Upper lobe of left lung (tissue), 6 donors: ENCODE measurements around the gene C5orf47. TPM values are rescaled to one million over a fixed set of nuclear protein-coding genes. Genes with fewer than 3 reads are reported as not detected.

Experiments used
- ATAC-seq, 2 donors: fragments of 200-7000 bp; cut with Tn5 transposase; one replicate each; pipeline ENCODE4 v1.9.1; 2022; ENCODE audit warnings: mild to moderate bottlenecking in 2 of 2, moderate library complexity in 2 of 2; ENCODE audit not compliant: low FRiP score in 2 of 2
- DNase-seq, 2 donors: peaks; one replicate each; pipeline ENCODE4 v3.0.0-alpha.2; 2019 to 2020
- H3K27ac ChIP-seq, 4 donors: fragments of 200-600 bp; sonication (generic); one replicate each; pipeline ENCODE4 v1.5.1; 2016 to 2019
- H3K27me3 ChIP-seq, 4 donors: fragments of 200-600 bp; sonication (generic); one replicate each; pipeline ENCODE4 v1.5.1; 2017 to 2019
- H3K36me3 ChIP-seq, 4 donors: fragments of 200-600 bp; sonication (generic); one replicate each; pipeline ENCODE4 v1.5.1; 2016 to 2019
- H3K4me1 ChIP-seq, 4 donors: fragments of 200-600 bp; sonication (generic); one replicate each; pipeline ENCODE4 v1.5.1; 2018 to 2019
- H3K4me3 ChIP-seq, 4 donors: fragments of 200-600 bp; sonication (generic); one replicate each; pipeline ENCODE4 v1.5.1; 2017 to 2019; ENCODE audit warnings: mild to moderate bottlenecking in 2 of 4, moderate library complexity in 1 of 4
- H3K9me3 ChIP-seq, 4 donors: fragments of 200-600 bp; sonication (generic); one replicate each; pipeline ENCODE4 v1.5.1; 2018 to 2019
- CTCF ChIP-seq, 6 experiments: fragments of 450-650 bp in 4 of 6; fragments of 200-600 bp in 2 of 6; sonication (generic) in 2 of 6; IDR thresholded peaks; one replicate each; pipeline ENCODE4 v1.5.1; 2016 to 2019; ENCODE audit warnings: antibody characterized with exemption in 6 of 6
- EP300 ChIP-seq, 4 donors: sonication (generic); formaldehyde crosslinking; IDR thresholded peaks; one replicate each; pipeline ENCODE4 v1.5.1; 2017; ENCODE audit warnings: antibody characterized with exemption in 4 of 4, control low read depth in 2 of 4
- POLR2A ChIP-seq, 4 donors: fragments of 450-650 bp; IDR thresholded peaks; one replicate each; pipeline ENCODE4 v1.5.1; 2016 to 2017; ENCODE audit warnings: antibody characterized with exemption in 4 of 4, mild to moderate bottlenecking in 2 of 4
- POLR2AphosphoS5 ChIP-seq, 2 donors: sonication (generic); formaldehyde crosslinking; IDR thresholded peaks; one replicate each; pipeline ENCODE4 v1.5.1; 2017; ENCODE audit warnings: antibody characterized with exemption in 2 of 2
- WGBS, 2 donors: methylation state at CpG; one replicate each; pipeline ENCODE4 v1.1.5; 2017 to 2018; 5-methylcytosine and 5-hydroxymethylcytosine counted together
- total RNA-seq, 6 donors: library from RNA; depleted of rRNA in 4 of 6; stranded (reverse); fragments of >200 nt in 4 of 6; gene quantifications; one replicate each; pipeline versions ENCODE4 v1.1.0 to v1.2.1, GENCODE V29; 2016 to 2021
- donor health status: DM: no; HTN: no; CAD: no; lungs with moderate emphysema.
- donor health status: DM: no; HTN: yes; CAD: no; lungs with severe emphysema.

The C5orf47 gene
- total RNA-seq, 6 donors from 2014 or later: not detected

- Histone ChIP-seq H3K36me3 (no peaks in the 10 kb centered on the region), H3K4me1 (peaks cover 9 to 15% (median 14%) of the 10 kb centered on the region in 4 donors), H3K4me3 (no peak overlapping the region), H3K27me3 (no peaks in the 10 kb centered on the region), H3K9me3 (no peaks in the 10 kb centered on the region), H3K27ac (no peak overlapping the region)
- ATAC-seq (no peak), DNase-seq (no peak)
- no peak for TF ChIP-seq CTCF (IDR thresholded peaks at IDR 0.05)
- TF ChIP-seq EP300 (IDR thresholded peaks at IDR 0.05): no peak
- no peak for TF ChIP-seq POLR2A (IDR thresholded peaks at IDR 0.05)
- TF ChIP-seq POLR2AphosphoS5 (IDR thresholded peaks at IDR 0.05): no peak
- 73 to 79% methylated on average over 18 of the region's 18 CpGs for WGBS, 2 donors
Observed at GRCh38 chr5:173970878-173971650, 17.9 kb upstream of the C5orf47 start.

GRCh38 chr5:173971681-173972345 lies 17.2 kb upstream of the C5orf47 start:
- no peak overlapping the region for H3K27ac ChIP-seq
- WGBS, 2 donors: 78 to 89% methylated on average over 5 of the region's 5 CpGs
- H3K27me3 ChIP-seq: no peaks in the 10 kb centered on the region
- H3K9me3 ChIP-seq: no peaks in the 10 kb centered on the region
- DNase-seq (no peak), ATAC-seq (no peak)
- peaks cover 9 to 15% (median 14%) of the 10 kb centered on the region in 4 donors for H3K4me1 ChIP-seq
- H3K36me3 ChIP-seq: no peaks in the 10 kb centered on the region
- TF ChIP-seq EP300 (IDR thresholded peaks at IDR 0.05) (no peak), CTCF (IDR thresholded peaks at IDR 0.05) (no peak), POLR2AphosphoS5 (IDR thresholded peaks at IDR 0.05) (no peak), POLR2A (IDR thresholded peaks at IDR 0.05) (no peak)
- no peak overlapping the region for H3K4me3 ChIP-seq

GRCh38 chr5:173972607-173972924 lies 16.4 kb upstream of the C5orf47 start:
- Histone ChIP-seq H3K9me3 (no peaks in the 10 kb centered on the region), H3K4me1 (peaks cover 9 to 15% (median 14%) of the 10 kb centered on the region in 4 donors), H3K27ac (peak overlapping the region in 1 of 4 donors; percentile 58), H3K27me3 (no peaks in the 10 kb centered on the region), H3K36me3 (no peaks in the 10 kb centered on the region), H3K4me3 (peak overlapping the region in 3 of 4 donors; percentile 38 to 54 (median 52))
- no peak for ATAC-seq
- WGBS, 2 donors: 62 to 74% methylated on average over 5 to 6 of the region's 6 CpGs
- TF ChIP-seq POLR2A (IDR thresholded peaks at IDR 0.05): no peak
- DNase-seq: no peak

GRCh38 chr5:173972925-173973615 lies 15.9 kb upstream of the C5orf47 start:
- Histone ChIP-seq H3K4me1 (peaks cover 9 to 15% (median 14%) of the 10 kb centered on the region in 4 donors), H3K4me3 (peak overlapping the region in 3 of 4 donors; percentile 38 to 54 (median 52)), H3K36me3 (no peaks in the 10 kb centered on the region), H3K27ac (peak overlapping the region in 3 of 4 donors; percentile 3 to 58 (median 53)), H3K27me3 (no peaks in the 10 kb centered on the region), H3K9me3 (no peaks in the 10 kb centered on the region)
- whole genome bisulfite sequencing, 2 donors: 3 to 4% methylated on average over 10 to 30 of the region's 30 CpGs
- ATAC-seq (peak; percentile 91 to 95), DNase-seq (peak; percentile 82 to 88)
- TF ChIP-seq CTCF (IDR thresholded peaks at IDR 0.05) (peak; percentile 87 to 94 (median 92)), POLR2AphosphoS5 (IDR thresholded peaks at IDR 0.05) (no peak)

GRCh38 chr5:173973616-173973969 lies 15.4 kb upstream of the C5orf47 start:
- WGBS, 2 donors: 21 to 34% methylated on average over 7 to 13 of the region's 13 CpGs
- DNase-seq (peak; percentile 54 to 60), ATAC-seq (peak; percentile 56 to 77)
- TF ChIP-seq CTCF (IDR thresholded peaks at IDR 0.05): no peak
- TF ChIP-seq POLR2AphosphoS5 (IDR thresholded peaks at IDR 0.05): peak in 1 of 2 donors; percentile 5
- peak in 1 of 4 donors; percentile 10 for TF ChIP-seq POLR2A (IDR thresholded peaks at IDR 0.05)
- TF ChIP-seq EP300 (IDR thresholded peaks at IDR 0.05): no peak
- Histone ChIP-seq H3K4me3 (peak overlapping the region in 3 of 4 donors; percentile 38 to 54 (median 52)), H3K9me3 (no peaks in the 10 kb centered on the region), H3K27me3 (no peaks in the 10 kb centered on the region), H3K4me1 (peaks cover 9 to 15% (median 14%) of the 10 kb centered on the region in 4 donors), H3K27ac (peak overlapping the region in 3 of 4 donors; percentile 3 to 58 (median 53)), H3K36me3 (no peaks in the 10 kb centered on the region)
